Liver (tissue), 9 donors: ENCODE measurements around the gene HOXD4. TPM values are rescaled to one million over a fixed set of nuclear protein-coding genes. Genes with fewer than 3 reads are reported as not detected.

Experiments
- DNase-seq: peaks from one replicate; pipeline ENCODE4 v3.0.0-alpha.2; 2017; ENCODE audit warnings: low spot score
- H3K27ac ChIP-seq, 2 donors: one replicate each; pipeline ENCODE4 v1.7.0; 2013; ENCODE audit warnings: inconsistent platforms in 2 of 2, low read length in 2 of 2, control low read depth in 1 of 2, low read depth in 1 of 2, mild to moderate bottlenecking in 1 of 2
- H3K27me3 ChIP-seq, 4 donors: one replicate each; pipeline versions ENCODE4 v1.6.1 to v1.7.0; 2013; ENCODE audit warnings: low read length in 3 of 4, inconsistent platforms in 1 of 4, mild to moderate bottlenecking in 1 of 4, moderate library complexity in 1 of 4; ENCODE audit not compliant: control insufficient read depth in 4 of 4, insufficient read depth in 4 of 4
- H3K36me3 ChIP-seq, 4 donors: one replicate each; pipeline versions ENCODE4 v1.6.1 to v1.7.0; 2013; ENCODE audit warnings: low read length in 3 of 4, mild to moderate bottlenecking in 3 of 4, low read depth in 1 of 4, moderate library complexity in 1 of 4; ENCODE audit not compliant: control insufficient read depth in 4 of 4, insufficient read depth in 3 of 4
- H3K4me1 ChIP-seq, 4 donors: one replicate each; pipeline versions ENCODE4 v1.6.1 to v1.7.0; 2013; ENCODE audit warnings: low read length in 3 of 4, mild to moderate bottlenecking in 3 of 4, moderate library complexity in 1 of 4; ENCODE audit not compliant: control insufficient read depth in 4 of 4, insufficient read depth in 4 of 4
- H3K4me3 ChIP-seq, 3 donors: one replicate each; pipeline versions ENCODE4 v1.6.1 to v1.7.0; 2013; ENCODE audit warnings: low read length in 3 of 3, control low read depth in 1 of 3, low read depth in 1 of 3, mild to moderate bottlenecking in 1 of 3
- H3K9ac ChIP-seq, 2 donors: one replicate each; pipeline ENCODE4 v1.7.0; 2013; ENCODE audit warnings: low read length in 2 of 2, mild to moderate bottlenecking in 2 of 2, moderate library complexity in 2 of 2, control low read depth in 1 of 2, low read depth in 1 of 2
- H3K9me3 ChIP-seq, 4 donors: one replicate each; pipeline versions ENCODE4 v1.6.1 to v1.7.0; 2013; ENCODE audit warnings: low read length in 3 of 4; ENCODE audit not compliant: control insufficient read depth in 4 of 4
- ATF3 ChIP-seq: IDR thresholded peaks from 2 replicates; pipeline ENCODE4 v1.6.1; 2016; ENCODE audit warnings: antibody characterized with exemption
- EGR1 ChIP-seq, 2 donors: IDR thresholded peaks; 2 replicates each; pipeline ENCODE4 v1.6.1; 2016 to 2018; ENCODE audit warnings: antibody characterized with exemption in 2 of 2, low read depth in 2 of 2
- FOXA1 ChIP-seq: IDR thresholded peaks from 2 replicates; pipeline ENCODE4 v1.6.1; 2016; ENCODE audit warnings: antibody characterized with exemption
- FOXA2 ChIP-seq: IDR thresholded peaks from 2 replicates; pipeline ENCODE4 v1.6.1; 2016; ENCODE audit warnings: antibody characterized with exemption
- GABPA ChIP-seq, 2 donors: IDR thresholded peaks in 1 of 2; conservative IDR thresholded peaks in 1 of 2; 2 replicates each; pipeline ENCODE4 v1.6.1; 2016; ENCODE audit warnings: antibody characterized with exemption in 2 of 2, mild to moderate bottlenecking in 1 of 2, moderate library complexity in 1 of 2
- HNF4G ChIP-seq: IDR thresholded peaks from 2 replicates; pipeline ENCODE4 v1.6.1; 2016; ENCODE audit warnings: antibody characterized with exemption
- NR2F2 ChIP-seq: IDR thresholded peaks from 2 replicates; pipeline ENCODE4 v1.6.1; 2016; ENCODE audit warnings: antibody characterized with exemption
- RAD21 ChIP-seq, 2 donors: IDR thresholded peaks; 2 replicates each; pipeline ENCODE4 v1.6.1; 2016; ENCODE audit warnings: antibody characterized with exemption in 2 of 2, mild to moderate bottlenecking in 2 of 2
- RXRA ChIP-seq, 2 donors: IDR thresholded peaks; 2 replicates each; pipeline ENCODE4 v1.6.1; 2017 to 2018; ENCODE audit warnings: antibody characterized with exemption in 2 of 2, mild to moderate bottlenecking in 1 of 2
- SP1 ChIP-seq: IDR thresholded peaks from 2 replicates; pipeline ENCODE4 v1.6.1; 2018; ENCODE audit warnings: antibody characterized with exemption, mild to moderate bottlenecking
- TAF1 ChIP-seq: conservative IDR thresholded peaks from 2 replicates; pipeline ENCODE4 v1.6.1; 2016; ENCODE audit warnings: antibody characterized with exemption, mild to moderate bottlenecking
- ZBTB33 ChIP-seq: IDR thresholded peaks from 2 replicates; pipeline ENCODE4 v1.6.1; 2016; ENCODE audit warnings: antibody characterized with exemption
- WGBS: extraction: QIAGEN DNeasy Blood & Tissue Kit; methylation state at CpG from one replicate; pipeline ENCODE4 v1.1.7; 2013; 5-methylcytosine and 5-hydroxymethylcytosine counted together
- polyA plus RNA-seq, 2 donors: library from polyadenylated mRNA; stranded (reverse) in 1 of 2; unstranded in 1 of 2; fragments of 200-250 nt in 1 of 2; fragments of >200 nt in 1 of 2; fragmentation: Nextera tagmentation in 1 of 2; extraction: Ambion mirVana in 1 of 2; gene quantifications; one replicate each; pipeline versions ENCODE4 v1.2.1 to v1.2.3, GENCODE V29; 2013 to 2015
- total RNA-seq, 2 donors: library from RNA; depleted of rRNA; stranded (reverse); fragments of >200 nt; gene quantifications; one replicate each; pipeline ENCODE4 v1.2.3, GENCODE V29; 2014
- TF ChIP-seq, protein P1 (sequence below): IDR thresholded peaks from 2 replicates; pipeline ENCODE4 v1.6.1; 2016; ENCODE audit warnings: antibody characterized with exemption
- TF ChIP-seq, protein P2 (sequence below): fragments of 150-350 bp; IDR thresholded peaks from 2 replicates; pipeline ENCODE4 v1.5.1; 2017; ENCODE audit warnings: improper control_type of control experiment, low read depth, low read length; ENCODE audit not compliant: missing input control
- TF ChIP-seq, protein P3 (sequence below): IDR thresholded peaks from 2 replicates; pipeline ENCODE4 v1.6.1; 2016; ENCODE audit warnings: antibody characterized with exemption, mild to moderate bottlenecking
- donor health status: healthy.
- donor health status: healthy.
- donor health status: healthy.
- donor health status: healthy.
- donor health status: healthy.

The HOXD4 gene
- total and polyA plus RNA-seq, 4 donors = not detected

GRCh38 chr2:176146645-176147044 lies 4.7 kb upstream of the HOXD4 start:
- Histone ChIP-seq H3K27me3 (peaks cover 1 to 29% (median 18%) of the 10 kb centered on the region in 4 donors), H3K4me1 (peaks cover 0 to 8% (median under 1%) of the 10 kb centered on the region in 4 donors), H3K4me3 (no peak overlapping the region), H3K9ac (no peak overlapping the region), H3K36me3 (no peaks in the 10 kb centered on the region), H3K27ac (no peak overlapping the region), H3K9me3 (no peaks in the 10 kb centered on the region)
- TF ChIP-seq RXRA (IDR thresholded peaks at IDR 0.05) = no peak
- TF ChIP-seq, protein P1, sequence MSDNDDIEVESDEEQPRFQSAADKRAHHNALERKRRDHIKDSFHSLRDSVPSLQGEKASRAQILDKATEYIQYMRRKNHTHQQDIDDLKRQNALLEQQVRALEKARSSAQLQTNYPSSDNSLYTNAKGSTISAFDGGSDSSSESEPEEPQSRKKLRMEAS = no peak
- no peak for TF ChIP-seq HNF4G
- TF ChIP-seq TAF1 = no peak
- TF ChIP-seq, protein P2, sequence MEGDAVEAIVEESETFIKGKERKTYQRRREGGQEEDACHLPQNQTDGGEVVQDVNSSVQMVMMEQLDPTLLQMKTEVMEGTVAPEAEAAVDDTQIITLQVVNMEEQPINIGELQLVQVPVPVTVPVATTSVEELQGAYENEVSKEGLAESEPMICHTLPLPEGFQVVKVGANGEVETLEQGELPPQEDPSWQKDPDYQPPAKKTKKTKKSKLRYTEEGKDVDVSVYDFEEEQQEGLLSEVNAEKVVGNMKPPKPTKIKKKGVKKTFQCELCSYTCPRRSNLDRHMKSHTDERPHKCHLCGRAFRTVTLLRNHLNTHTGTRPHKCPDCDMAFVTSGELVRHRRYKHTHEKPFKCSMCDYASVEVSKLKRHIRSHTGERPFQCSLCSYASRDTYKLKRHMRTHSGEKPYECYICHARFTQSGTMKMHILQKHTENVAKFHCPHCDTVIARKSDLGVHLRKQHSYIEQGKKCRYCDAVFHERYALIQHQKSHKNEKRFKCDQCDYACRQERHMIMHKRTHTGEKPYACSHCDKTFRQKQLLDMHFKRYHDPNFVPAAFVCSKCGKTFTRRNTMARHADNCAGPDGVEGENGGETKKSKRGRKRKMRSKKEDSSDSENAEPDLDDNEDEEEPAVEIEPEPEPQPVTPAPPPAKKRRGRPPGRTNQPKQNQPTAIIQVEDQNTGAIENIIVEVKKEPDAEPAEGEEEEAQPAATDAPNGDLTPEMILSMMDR = no peak
- no peak for TF ChIP-seq GABPA (IDR thresholded peaks at IDR 0.05 in 1 of 2, conservative IDR thresholded peaks at IDR 0.05 in 1 of 2)
- no peak for TF ChIP-seq FOXA1
- no peak for DNase-seq

GRCh38 chr2:176147210-176147799 lies 4.0 kb upstream of the HOXD4 start:
- WGBS = 20% methylated on average over 32 of the region's 32 CpGs
- Histone ChIP-seq H3K9me3 (no peaks in the 10 kb centered on the region), H3K4me3 (no peak overlapping the region), H3K27me3 (peaks cover 7 to 29% (median 20%) of the 10 kb centered on the region in 4 donors), H3K27ac (no peak overlapping the region), H3K9ac (no peak overlapping the region), H3K36me3 (no peaks in the 10 kb centered on the region), H3K4me1 (peaks cover 0 to 8% (median 2%) of the 10 kb centered on the region in 4 donors)
- DNase-seq = no peak
- TF ChIP-seq, protein P3, sequence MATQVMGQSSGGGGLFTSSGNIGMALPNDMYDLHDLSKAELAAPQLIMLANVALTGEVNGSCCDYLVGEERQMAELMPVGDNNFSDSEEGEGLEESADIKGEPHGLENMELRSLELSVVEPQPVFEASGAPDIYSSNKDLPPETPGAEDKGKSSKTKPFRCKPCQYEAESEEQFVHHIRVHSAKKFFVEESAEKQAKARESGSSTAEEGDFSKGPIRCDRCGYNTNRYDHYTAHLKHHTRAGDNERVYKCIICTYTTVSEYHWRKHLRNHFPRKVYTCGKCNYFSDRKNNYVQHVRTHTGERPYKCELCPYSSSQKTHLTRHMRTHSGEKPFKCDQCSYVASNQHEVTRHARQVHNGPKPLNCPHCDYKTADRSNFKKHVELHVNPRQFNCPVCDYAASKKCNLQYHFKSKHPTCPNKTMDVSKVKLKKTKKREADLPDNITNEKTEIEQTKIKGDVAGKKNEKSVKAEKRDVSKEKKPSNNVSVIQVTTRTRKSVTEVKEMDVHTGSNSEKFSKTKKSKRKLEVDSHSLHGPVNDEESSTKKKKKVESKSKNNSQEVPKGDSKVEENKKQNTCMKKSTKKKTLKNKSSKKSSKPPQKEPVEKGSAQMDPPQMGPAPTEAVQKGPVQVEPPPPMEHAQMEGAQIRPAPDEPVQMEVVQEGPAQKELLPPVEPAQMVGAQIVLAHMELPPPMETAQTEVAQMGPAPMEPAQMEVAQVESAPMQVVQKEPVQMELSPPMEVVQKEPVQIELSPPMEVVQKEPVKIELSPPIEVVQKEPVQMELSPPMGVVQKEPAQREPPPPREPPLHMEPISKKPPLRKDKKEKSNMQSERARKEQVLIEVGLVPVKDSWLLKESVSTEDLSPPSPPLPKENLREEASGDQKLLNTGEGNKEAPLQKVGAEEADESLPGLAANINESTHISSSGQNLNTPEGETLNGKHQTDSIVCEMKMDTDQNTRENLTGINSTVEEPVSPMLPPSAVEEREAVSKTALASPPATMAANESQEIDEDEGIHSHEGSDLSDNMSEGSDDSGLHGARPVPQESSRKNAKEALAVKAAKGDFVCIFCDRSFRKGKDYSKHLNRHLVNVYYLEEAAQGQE = no peak
- TF ChIP-seq SP1 (no peak), FOXA2 (no peak), TAF1 (no peak), ATF3 (no peak), HNF4G (no peak), NR2F2 (no peak), ZBTB33 (no peak), EGR1 (IDR thresholded peaks at IDR 0.05; ENCODE audit: low read depth in 2 of 2) (no peak), RAD21 (IDR thresholded peaks at IDR 0.05) (no peak)
- TF ChIP-seq, protein P1 = no peak
